Mesenchymal stem cell (in vitro differentiated cells and primary cell): Measurements from ENCODE around the gene ATP4A.

Experiments used
- DNase-seq: peaks from one replicate; pipeline ENCODE4 v3.0.0-alpha.2; 2013
- H2AFZ ChIP-seq: one replicate; pipeline ENCODE4 v1.6.1; 2013; ENCODE audit warnings: low read depth, mild to moderate bottlenecking, control low read depth, inconsistent platforms, low read length, moderate library complexity
- H2AK5ac ChIP-seq: 2 replicates; pipeline ENCODE4 v1.6.1; 2013; ENCODE audit warnings: low read length, moderate library complexity, mild to moderate bottlenecking, inconsistent platforms; ENCODE audit not compliant: severe bottlenecking
- H2BK120ac ChIP-seq: one replicate; pipeline ENCODE4 v1.6.1; 2013; ENCODE audit warnings: low read depth, mild to moderate bottlenecking, inconsistent platforms, low read length, moderate library complexity
- H2BK12ac ChIP-seq, 2 experiments: one replicate each; pipeline ENCODE4 v1.6.1; 2013; ENCODE audit warnings: inconsistent platforms in 2 of 2, low read length in 2 of 2, mild to moderate bottlenecking in 2 of 2, moderate library complexity in 2 of 2, control low read depth in 1 of 2
- H2BK15ac ChIP-seq: one replicate; pipeline ENCODE4 v1.6.1; 2013; ENCODE audit warnings: mild to moderate bottlenecking, low read depth, inconsistent platforms; ENCODE audit not compliant: poor library complexity, severe bottlenecking
- H2BK5ac ChIP-seq: 2 replicates; pipeline ENCODE4 v1.6.1; 2013; ENCODE audit warnings: low read depth, mild to moderate bottlenecking, low read length, control low read depth, inconsistent platforms; ENCODE audit not compliant: poor library complexity, severe bottlenecking
- H3K14ac ChIP-seq, 2 experiments: one replicate each; pipeline ENCODE4 v1.6.1; 2013; ENCODE audit warnings: inconsistent platforms in 2 of 2, low read length in 2 of 2, control low read depth in 1 of 2, mild to moderate bottlenecking in 1 of 2, moderate library complexity in 1 of 2
- H3K18ac ChIP-seq, 2 experiments: one replicate each; pipeline ENCODE4 v1.6.1; 2013; ENCODE audit warnings: inconsistent platforms in 2 of 2, low read length in 2 of 2, control low read depth in 1 of 2, low read depth in 1 of 2, mild to moderate bottlenecking in 1 of 2
- H3K23ac ChIP-seq, 2 experiments: one replicate each; pipeline ENCODE4 v1.6.1; 2013; ENCODE audit warnings: inconsistent platforms in 2 of 2, low read length in 2 of 2, mild to moderate bottlenecking in 2 of 2, moderate library complexity in 2 of 2, control low read depth in 1 of 2
- H3K27ac ChIP-seq: 2 replicates; pipeline ENCODE4 v1.5.1; 2013; ENCODE audit warnings: mild to moderate bottlenecking, moderate library complexity, low read length, control low read depth, inconsistent platforms; ENCODE audit not compliant: poor library complexity, severe bottlenecking
- H3K27me3 ChIP-seq, 2 experiments: 2 replicates each; pipeline versions ENCODE4 v1.6.1 to v1.7.0; 2013; ENCODE audit warnings: low read length in 2 of 2, mild to moderate bottlenecking in 2 of 2, moderate library complexity in 2 of 2, control low read depth in 1 of 2, inconsistent platforms in 1 of 2; ENCODE audit not compliant: control insufficient read depth in 1 of 2, insufficient read depth in 1 of 2
- H3K36me3 ChIP-seq, 2 experiments: 2 replicates each; pipeline versions ENCODE4 v1.6.1 to v1.7.0; 2013; ENCODE audit warnings: low read length in 2 of 2, control low read depth in 1 of 2, inconsistent platforms in 1 of 2, low read depth in 1 of 2, mild to moderate bottlenecking in 1 of 2; ENCODE audit not compliant: insufficient read depth in 2 of 2, control insufficient read depth in 1 of 2
- H3K4ac ChIP-seq, 2 experiments: one replicate each; pipeline ENCODE4 v1.6.1; 2013; ENCODE audit warnings: inconsistent platforms in 2 of 2, low read length in 2 of 2, mild to moderate bottlenecking in 2 of 2, moderate library complexity in 2 of 2, control low read depth in 1 of 2, low read depth in 1 of 2
- H3K4me1 ChIP-seq: 2 replicates; pipeline ENCODE4 v1.6.1; 2013; ENCODE audit warnings: low read depth, low read length, control low read depth; ENCODE audit not compliant: control insufficient read depth, insufficient read depth
- H3K4me2 ChIP-seq: 2 replicates; pipeline ENCODE4 v1.6.1; 2013; ENCODE audit warnings: low read length, mild to moderate bottlenecking, inconsistent platforms; ENCODE audit not compliant: poor library complexity, severe bottlenecking
- H3K4me3 ChIP-seq, 2 experiments: 2 replicates each; pipeline versions ENCODE4 v1.5.1 to v1.7.0; 2013; ENCODE audit warnings: low read length in 2 of 2, mild to moderate bottlenecking in 2 of 2, control low read depth in 1 of 2, low read depth in 1 of 2; ENCODE audit not compliant: insufficient read depth in 1 of 2
- H3K79me1 ChIP-seq: replicated peaks from 2 replicates; pipeline ENCODE4 v1.6.1; 2013; ENCODE audit warnings: mild to moderate bottlenecking, control low read depth, low read length, inconsistent platforms; ENCODE audit not compliant: poor library complexity, severe bottlenecking
- H3K9ac ChIP-seq: 2 replicates; pipeline ENCODE4 v1.7.0; 2013; ENCODE audit warnings: mild to moderate bottlenecking, low read length, moderate library complexity
- H3K9me3 ChIP-seq: 2 replicates; pipeline ENCODE4 v1.7.0; 2013; ENCODE audit warnings: mild to moderate bottlenecking, low read length; ENCODE audit not compliant: control insufficient read depth
- H4K8ac ChIP-seq: one replicate; pipeline ENCODE4 v1.6.1; 2013; ENCODE audit warnings: inconsistent platforms, mild to moderate bottlenecking, low read length, moderate library complexity
- H4K91ac ChIP-seq: one replicate; pipeline ENCODE4 v1.6.1; 2013; ENCODE audit warnings: mild to moderate bottlenecking, low read length, inconsistent platforms
- WGBS: methylation state at CpG from one replicate; pipeline ENCODE4 v1.1.7; 2013; ENCODE audit warnings: mixed read lengths; 5-methylcytosine and 5-hydroxymethylcytosine counted together

The ATP4A gene

GRCh38 chr19:35542209-35542608, 21.2 kb downstream of the ATP4A start:
- H3K27ac ChIP-seq: no peak overlapping the region
- no peak overlapping the region for H4K8ac ChIP-seq
- no peak overlapping the region for H2BK5ac ChIP-seq
- H3K4ac ChIP-seq: no peak overlapping the region
- H3K14ac ChIP-seq: no peak overlapping the region
- 98% methylated on average over 11 of the region's 11 CpGs for WGBS
- no peaks in the 10 kb centered on the region for H3K9me3 ChIP-seq
- H3K4me1 ChIP-seq: peaks cover 14% of the 10 kb centered on the region
- H4K91ac ChIP-seq: no peak overlapping the region
- no peak overlapping the region for H3K4me3 ChIP-seq
- H2AFZ ChIP-seq: no peak overlapping the region
- H2BK12ac ChIP-seq: no peak overlapping the region
- H2BK15ac ChIP-seq: no peak overlapping the region
- no peaks in the 10 kb centered on the region for H3K27me3 ChIP-seq
- H2BK120ac ChIP-seq: no peak overlapping the region
- DNase-seq: no peak
- H3K9ac ChIP-seq: no peak overlapping the region
- H3K18ac ChIP-seq: no peak overlapping the region
- no peak overlapping the region for H3K23ac ChIP-seq
- H3K79me1 ChIP-seq: peaks cover 27% of the 10 kb centered on the region
- no peak overlapping the region for H2AK5ac ChIP-seq
- no peak overlapping the region for H3K4me2 ChIP-seq
- peaks cover 26 to 30% of the 10 kb centered on the region in 2 experiments for H3K36me3 ChIP-seq

DNA sequence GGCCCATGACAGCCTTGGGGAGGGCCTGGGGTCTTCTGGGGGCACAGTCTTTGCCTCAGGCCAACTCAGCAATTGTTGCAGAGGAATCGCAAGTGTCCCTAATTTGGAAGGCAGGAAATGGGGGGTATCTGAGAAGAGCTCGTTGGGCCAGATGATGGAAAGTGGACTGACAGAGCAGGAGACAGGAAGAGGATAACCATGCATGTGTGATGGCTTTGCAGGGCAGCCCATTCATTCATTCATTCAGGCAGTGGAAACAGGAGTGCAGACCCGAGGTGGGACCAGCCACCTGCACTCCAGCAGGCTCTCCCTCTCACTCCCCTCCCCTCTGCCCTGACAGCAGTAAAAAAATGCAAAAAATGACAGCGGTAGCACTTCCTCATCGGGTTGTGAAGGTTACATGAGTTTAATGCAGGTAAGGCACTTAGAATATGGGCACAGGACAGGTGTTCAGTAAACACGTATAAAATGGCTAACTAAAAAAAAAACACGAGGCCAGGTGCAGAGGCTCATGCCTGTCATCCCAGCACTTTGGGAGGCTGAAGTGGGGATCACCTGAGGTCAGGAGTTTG, 23.0 kb downstream of the ATP4A start:
- no peak overlapping the region for H2BK15ac ChIP-seq
- H2AFZ ChIP-seq: no peak overlapping the region
- H3K4me3 ChIP-seq: no peak overlapping the region
- H3K14ac ChIP-seq: no peak overlapping the region
- H3K9ac ChIP-seq: no peak overlapping the region
- H3K4me2 ChIP-seq: no peak overlapping the region
- H3K36me3 ChIP-seq: peaks cover 20 to 28% of the 10 kb centered on the region in 2 experiments
- H3K4me1 ChIP-seq: peaks cover 7% of the 10 kb centered on the region
- H2BK5ac ChIP-seq: no peak overlapping the region
- H3K27me3 ChIP-seq: no peaks in the 10 kb centered on the region
- no peak overlapping the region for H2BK12ac ChIP-seq
- H3K18ac ChIP-seq: no peak overlapping the region
- no peak overlapping the region for H4K8ac ChIP-seq
- no peaks in the 10 kb centered on the region for H3K9me3 ChIP-seq
- no peak overlapping the region for H2AK5ac ChIP-seq
- WGBS: 92% methylated on average over 7 of the region's 7 CpGs
- DNase-seq: no peak
- no peak overlapping the region for H3K23ac ChIP-seq
- H3K79me1 ChIP-seq: peaks cover 19% of the 10 kb centered on the region
- H3K27ac ChIP-seq: no peak overlapping the region
- no peak overlapping the region for H2BK120ac ChIP-seq
- no peak overlapping the region for H3K4ac ChIP-seq
- H4K91ac ChIP-seq: no peak overlapping the region

DNA sequence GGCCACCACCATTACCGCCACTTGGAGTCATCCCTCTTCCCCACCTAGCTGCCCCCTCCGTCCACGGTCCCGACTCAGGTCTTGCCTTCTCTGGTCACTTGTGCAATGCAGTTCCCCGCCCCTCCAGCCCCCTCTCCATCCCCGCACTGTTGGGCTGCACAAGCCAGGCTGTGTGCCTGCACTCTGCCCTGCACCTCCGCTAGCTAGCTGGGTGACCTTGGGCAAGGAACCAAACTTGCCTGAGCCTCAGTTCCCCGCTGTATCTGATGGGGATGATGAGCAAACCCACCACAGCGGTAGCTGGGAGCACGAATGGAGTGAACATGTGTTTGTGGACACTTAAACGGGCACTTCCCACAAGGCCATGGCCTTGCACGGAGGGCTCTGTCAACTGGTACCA, 23.6 kb downstream of the ATP4A start:
- H2BK120ac ChIP-seq: no peak overlapping the region
- WGBS: 97% methylated on average over 12 of the region's 12 CpGs
- H2BK5ac ChIP-seq: no peak overlapping the region
- H3K4me2 ChIP-seq: no peak overlapping the region
- H3K27me3 ChIP-seq: peaks cover 0 to 3% of the 10 kb centered on the region in 2 experiments
- H3K23ac ChIP-seq: no peak overlapping the region
- no peak overlapping the region for H2BK12ac ChIP-seq
- no peak overlapping the region for H4K91ac ChIP-seq
- H3K4me3 ChIP-seq: no peak overlapping the region
- DNase-seq: no peak
- no peak overlapping the region for H4K8ac ChIP-seq
- no peak overlapping the region for H3K27ac ChIP-seq
- no peak overlapping the region for H3K18ac ChIP-seq
- H3K79me1 ChIP-seq: peaks cover 16% of the 10 kb centered on the region
- peaks cover 20 to 28% of the 10 kb centered on the region in 2 experiments for H3K36me3 ChIP-seq
- H2AFZ ChIP-seq: no peak overlapping the region
- no peaks in the 10 kb centered on the region for H3K9me3 ChIP-seq
- no peak overlapping the region for H2BK15ac ChIP-seq
- no peak overlapping the region for H3K9ac ChIP-seq
- no peak overlapping the region for H2AK5ac ChIP-seq
- H3K4ac ChIP-seq: no peak overlapping the region
- peaks cover 9% of the 10 kb centered on the region for H3K4me1 ChIP-seq
- H3K14ac ChIP-seq: no peak overlapping the region

DNA sequence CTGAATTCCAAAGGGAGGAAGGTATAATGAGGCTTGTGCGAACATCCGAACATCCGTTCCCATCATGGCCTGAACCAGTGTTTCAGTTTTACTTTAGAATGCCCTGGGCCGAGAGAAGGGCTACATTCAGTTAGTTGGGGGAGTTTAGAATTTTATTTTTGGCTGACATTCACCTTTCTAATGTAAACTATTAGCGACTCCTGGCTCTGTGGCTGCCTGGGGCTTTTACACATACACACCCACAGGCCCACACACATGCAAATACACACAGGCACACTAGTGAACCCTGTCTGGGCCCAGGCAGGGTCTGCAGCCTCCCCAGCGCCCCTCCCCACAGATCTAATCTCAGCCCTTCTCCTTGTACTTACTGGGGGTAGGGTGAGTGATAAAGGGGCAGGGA, 24.1 kb downstream of the ATP4A start:
- Histone ChIP-seq H3K9me3 (no peaks in the 10 kb centered on the region), H3K4me2 (no peak overlapping the region), H3K9ac (no peak overlapping the region), H3K79me1 (peaks cover 10% of the 10 kb centered on the region), H3K18ac (no peak overlapping the region), H2AFZ (no peak overlapping the region), H3K36me3 (peaks cover 20 to 28% of the 10 kb centered on the region in 2 experiments), H2BK5ac (no peak overlapping the region), H3K4ac (no peak overlapping the region), H2AK5ac (no peak overlapping the region), H3K27ac (no peak overlapping the region), H4K91ac (no peak overlapping the region), H4K8ac (no peak overlapping the region), H3K4me3 (no peak overlapping the region), H2BK12ac (no peak overlapping the region), H2BK15ac (no peak overlapping the region), H2BK120ac (no peak overlapping the region), H3K23ac (no peak overlapping the region), H3K27me3 (peaks cover under 1 to 8% of the 10 kb centered on the region in 2 experiments), H3K14ac (no peak overlapping the region), H3K4me1 (peaks cover 5% of the 10 kb centered on the region)
- 84% methylated on average over 4 of the region's 6 CpGs for WGBS
- no peak for DNase-seq
